GM19035 (cell line): ENCODE data around the gene SLC25A3.
A peak's percentile ranks its signal among the peaks of the same experiment; 100 is the strongest.
"Not testable (repeated sequence)": the region's sequence is repeated elsewhere in the genome, so short reads cannot be mapped to it uniquely, and the experiment has no call there.

Source experiments
- ATAC-seq: cut with Tn5 transposase; IDR thresholded peaks from one replicate; pipeline ENCODE4 v1.9.1; 2021; ENCODE audit not compliant: unreplicated experiment

The SLC25A3 gene

DNA sequence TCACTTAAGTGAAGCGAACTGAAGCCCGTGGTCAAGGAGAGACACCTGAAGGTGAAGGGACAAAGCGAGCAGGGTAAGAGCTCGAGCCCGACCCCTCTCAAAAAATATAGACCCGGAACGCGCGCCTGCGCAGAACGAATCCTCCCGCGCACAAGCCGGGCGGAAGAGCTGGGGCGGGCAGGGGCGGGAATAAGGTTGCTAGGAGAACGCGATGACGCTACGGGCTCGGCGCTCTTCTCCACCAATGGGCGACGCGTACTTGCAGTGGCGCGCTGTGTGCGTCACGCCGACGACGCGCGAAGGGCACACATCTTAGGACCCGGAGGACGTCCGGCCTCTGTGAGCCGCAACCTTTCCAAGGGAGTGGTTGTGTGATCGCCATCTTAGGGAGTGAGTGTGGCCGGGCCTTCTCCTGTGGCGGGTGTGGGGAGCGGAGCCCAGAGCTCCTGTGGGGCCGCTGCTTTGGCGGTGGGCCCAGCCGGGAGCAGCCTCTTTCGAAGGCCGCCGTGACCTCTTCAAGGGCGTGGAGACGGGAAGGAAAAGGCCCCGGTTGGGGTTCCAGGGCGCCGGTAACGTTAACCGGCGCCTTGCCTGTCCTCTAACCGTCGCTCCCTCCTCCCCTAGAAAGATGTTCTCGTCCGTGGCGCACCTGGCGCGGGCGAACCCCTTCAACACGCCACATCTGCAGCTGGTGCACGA is at the start of gene SLC25A3:
TSS of gene SLC25A3 (plus strand) at position 336 of the 699 bp plus-strand sequence. CDS start at position 629, 293 bp downstream.
- peak; percentile 99 for ATAC-seq

DNA sequence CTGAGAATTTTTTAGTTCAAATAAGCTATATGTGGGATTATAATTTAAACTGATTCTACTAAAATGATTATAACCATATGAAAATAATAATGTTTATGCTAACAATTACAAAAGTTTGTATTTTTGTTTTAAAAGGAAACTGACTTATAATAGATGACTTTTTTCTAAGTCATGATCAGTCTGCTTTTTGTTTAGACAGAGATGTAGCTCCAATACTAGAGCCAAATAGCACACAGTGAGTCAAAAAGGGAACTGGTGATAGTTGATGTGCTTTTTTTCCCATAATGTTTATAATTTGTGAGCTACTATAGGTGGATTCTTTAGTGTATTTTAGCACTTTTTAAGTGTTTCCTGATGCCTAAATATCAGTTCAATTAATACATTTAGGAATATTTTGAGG is 49.8 kb upstream of the SLC25A3 start:
- no peak for ATAC-seq

DNA sequence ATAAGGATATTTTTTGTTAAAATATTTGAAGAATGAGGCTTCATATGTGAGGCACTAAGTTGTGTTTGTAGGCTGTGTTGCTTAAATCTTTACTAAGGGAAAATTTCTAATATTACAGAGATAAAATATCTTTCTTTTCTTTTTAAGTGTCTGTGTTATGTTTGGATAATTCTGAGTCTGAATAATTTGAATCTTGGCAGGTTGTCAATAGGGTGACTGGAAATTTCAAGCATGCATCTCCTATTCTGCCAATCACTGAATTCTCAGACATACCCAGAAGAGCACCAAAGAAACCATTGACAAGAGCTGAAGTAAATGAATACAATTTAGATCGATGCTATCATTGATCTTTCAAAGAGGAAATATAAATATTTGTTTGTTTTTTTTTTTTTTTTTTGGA is 48.7 kb upstream of the SLC25A3 start:
- no peak for ATAC-seq

DNA sequence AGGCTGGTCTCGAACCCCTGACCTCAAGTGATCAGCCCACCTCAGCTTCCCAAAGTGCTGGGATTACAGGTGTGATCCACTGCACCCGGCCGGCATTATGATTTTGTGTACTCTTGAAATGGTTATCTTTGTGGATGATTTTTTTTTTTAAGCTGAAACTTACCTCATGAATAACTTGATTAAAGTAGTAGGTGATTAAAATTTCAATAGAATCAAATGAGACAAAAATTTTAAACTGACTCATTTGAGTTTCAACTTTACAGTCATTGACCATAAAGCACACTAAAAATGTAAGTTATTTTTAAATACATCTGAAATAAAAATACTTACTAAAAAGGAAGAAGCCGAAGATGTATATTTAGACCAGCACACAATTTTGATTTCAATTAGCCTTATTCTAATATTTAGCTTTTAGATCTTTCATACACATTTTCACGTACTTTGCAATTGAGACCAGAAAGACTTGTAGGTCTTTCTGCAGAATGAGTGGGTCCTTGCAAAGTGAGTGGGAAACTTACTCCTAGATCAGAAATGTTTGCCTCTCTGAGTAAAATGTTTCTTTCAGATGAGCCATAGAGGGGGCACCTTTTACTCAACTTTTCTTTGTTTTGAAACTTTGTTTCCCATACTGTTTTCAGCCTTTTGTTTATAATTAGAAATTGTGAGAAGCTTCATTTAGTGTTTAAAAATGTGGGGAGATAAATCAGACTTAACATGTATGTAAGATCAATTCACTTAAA is 43.9 kb upstream of the SLC25A3 start:
- ATAC-seq, result no peak

DNA sequence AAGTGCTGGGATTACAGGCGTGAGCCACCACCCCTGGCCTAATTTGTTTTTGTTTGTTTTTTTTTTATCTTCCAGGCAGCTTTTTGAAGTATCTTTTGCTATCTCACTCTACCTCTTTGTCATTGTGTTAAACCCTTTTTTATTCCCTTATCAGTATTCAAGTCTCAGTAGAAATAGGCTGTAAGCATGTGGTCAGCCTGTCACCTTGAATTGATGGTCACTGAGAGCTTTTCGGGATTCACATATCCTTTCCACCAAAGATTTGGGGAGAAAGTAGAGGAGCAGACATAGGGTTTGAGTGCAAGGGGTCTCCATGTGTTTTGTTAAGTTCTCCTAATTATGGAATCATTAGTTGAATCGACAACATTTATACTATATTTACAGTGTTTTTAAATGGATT is 41.7 kb upstream of the SLC25A3 start:
- ATAC-seq, result no peak

DNA sequence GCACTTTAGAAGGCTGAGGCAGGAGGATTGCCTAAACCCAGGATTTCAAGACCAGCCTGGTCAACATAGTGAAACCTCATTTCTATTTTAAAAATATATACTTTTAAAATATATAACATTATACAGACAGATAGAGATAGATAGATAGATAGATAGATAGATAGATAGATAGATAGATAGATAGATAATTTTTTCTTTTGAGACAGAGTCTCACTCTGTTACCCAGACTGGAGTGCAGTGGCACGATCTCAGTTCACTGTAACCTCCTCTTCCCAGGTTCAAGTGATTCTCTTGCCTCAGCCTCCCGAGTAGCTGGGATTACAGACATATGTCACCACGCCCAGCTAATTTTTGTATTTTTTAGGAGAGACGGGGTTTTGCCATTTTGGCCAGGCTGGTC is 35.4 kb upstream of the SLC25A3 start:
- not testable (repeated sequence) for ATAC-seq

DNA sequence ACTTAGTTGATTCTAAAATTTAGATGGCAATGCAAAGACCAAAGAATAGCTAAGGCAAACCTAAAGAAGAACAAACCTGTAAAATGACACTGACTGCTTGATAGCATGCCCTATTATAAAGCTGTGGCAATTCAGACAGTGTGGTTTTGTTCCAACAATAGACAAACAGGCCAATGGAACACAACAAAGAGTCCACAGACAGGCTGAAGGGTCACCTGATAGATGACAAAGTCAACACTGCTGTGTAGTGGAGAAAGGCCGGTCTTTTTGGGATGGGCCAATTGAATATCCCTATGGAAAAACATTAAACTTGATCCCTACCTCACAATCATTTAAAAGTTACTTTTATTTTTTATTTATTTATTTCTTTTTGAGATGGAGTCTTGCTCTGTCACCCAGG is 33.8 kb upstream of the SLC25A3 start:
- ATAC-seq, result no peak

DNA sequence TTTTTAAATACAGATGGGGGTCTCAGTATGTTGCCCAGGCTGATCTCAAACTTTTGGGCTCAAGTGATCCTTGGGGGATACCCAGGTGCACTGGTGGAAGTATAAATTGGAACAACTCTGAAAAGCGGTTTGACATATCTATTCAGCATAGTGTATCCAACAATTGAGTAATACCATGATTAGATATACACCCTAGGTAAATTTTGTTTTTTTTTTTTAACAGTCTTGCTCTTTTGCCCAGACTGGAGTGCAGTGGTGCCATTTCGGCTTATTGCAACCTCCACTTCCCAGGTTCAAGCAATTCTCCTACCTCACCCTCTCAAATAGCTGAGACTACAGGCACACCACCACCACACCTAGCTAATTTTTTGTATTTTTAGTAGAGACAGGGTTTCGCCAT is 31.6 kb upstream of the SLC25A3 start:
- ATAC-seq, result no peak

DNA sequence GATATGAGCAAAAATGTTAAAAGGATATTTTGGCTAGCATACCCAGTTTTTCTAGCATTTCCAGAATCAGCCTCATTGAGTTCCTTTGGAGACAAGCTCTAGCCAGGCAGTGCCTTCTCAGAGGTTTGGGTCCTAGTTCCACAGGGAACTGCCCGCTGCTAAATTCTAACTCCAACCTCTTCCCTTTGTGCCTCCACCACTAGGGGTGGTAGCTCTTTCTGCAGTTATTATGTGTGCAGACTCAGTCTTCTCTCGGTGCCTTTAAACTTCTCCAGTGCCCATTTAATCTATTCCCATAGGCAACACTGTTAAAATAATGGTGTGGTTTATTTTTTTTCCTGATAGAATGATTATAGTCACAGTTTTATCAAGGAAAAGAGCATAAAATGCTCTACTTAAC is 21.5 kb upstream of the SLC25A3 start:
- ATAC-seq, result no peak

DNA sequence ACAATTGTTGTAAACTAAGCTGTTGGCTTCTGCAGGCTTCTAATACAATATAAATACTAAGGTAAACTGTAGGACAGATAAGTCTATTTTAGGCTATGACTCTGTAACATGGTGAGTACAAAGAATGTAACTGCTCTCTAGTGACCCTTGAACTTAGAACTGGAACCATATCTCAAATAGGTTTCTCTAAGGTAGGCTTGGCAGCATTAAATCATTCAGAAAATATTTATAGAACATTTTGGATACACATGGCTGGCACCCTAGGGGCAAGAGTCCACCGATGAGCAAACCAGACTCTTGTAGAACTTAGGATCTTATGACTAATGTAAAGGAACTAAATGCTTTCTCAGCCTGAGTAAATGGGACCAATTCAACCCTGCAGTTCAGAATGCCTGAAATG is 19.4 kb upstream of the SLC25A3 start:
- ATAC-seq, result no peak

DNA sequence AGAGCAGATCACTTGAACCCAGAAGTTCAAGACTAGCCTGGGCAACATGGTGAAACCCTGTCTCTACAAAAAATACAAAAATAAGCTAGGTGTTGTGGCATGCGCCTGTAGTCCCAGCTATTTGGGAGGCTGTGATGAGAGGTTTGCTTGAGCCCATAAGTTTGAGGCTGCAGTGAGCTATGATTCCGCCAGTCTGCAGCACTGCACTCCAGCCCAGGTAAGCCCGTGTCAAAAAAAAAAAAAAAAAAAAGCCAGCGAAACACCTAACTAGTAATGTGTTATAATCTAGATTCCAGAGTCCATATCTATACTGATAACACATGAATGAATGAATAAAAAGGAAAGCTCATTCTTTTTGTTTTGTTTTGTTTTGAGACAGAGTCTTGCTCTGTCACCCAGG is 18.5 kb upstream of the SLC25A3 start:
- no peak for ATAC-seq

DNA sequence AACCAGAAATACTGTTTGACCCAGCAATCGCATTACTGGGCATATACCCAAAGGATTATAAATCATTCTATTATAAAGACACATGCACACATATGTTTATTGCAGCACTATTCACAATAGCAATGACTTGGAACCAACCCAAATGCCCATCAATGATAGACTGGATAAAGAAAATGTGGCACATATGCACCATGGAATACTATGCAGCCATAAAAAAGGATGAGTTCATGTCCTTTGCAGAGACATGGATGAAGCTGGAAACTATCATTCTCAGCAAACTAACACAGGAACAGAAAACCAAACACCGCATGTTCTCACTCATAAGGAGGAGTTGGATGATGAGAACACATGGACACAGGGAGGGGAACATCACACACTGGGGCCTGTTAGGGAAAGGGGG is 16.7 kb upstream of the SLC25A3 start:
- not testable (repeated sequence) for ATAC-seq

DNA sequence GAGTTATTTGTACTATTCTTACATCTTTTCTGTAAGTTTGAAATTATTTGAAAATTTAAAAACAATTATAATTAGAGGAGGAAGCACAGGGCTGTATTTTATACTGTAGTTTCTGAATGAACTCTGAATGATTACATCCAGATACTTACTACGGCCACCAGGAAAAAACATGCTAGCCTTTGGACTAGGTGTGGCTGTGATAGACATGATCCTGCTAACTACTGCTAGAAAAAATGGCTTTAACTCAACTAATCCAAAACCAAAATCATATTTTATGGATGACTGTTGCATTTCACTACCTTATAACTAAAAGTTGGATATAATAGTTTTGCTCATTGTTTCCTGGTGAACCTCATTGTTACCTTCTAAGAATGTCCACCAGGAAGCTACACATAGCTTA is 15.1 kb upstream of the SLC25A3 start:
- ATAC-seq, result no peak

DNA sequence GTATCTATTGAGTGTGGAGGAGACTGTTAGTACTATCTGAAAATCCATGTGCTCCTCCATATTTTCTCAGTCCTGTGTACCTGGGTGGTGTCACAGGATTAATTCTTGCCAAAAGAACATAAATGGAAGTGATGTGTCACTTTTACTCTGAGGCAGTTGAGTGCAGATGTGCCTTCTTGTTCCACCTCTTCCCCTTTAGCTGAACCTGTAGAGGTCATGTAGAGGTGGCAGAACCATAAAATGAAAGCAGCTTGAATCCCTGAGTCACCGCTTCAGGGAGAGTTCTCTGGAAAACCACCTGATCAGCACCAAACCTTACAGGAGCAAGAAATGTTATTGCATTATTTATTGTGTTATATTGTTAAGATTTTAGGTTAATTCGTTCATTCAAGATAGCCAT is 14.7 kb upstream of the SLC25A3 start:
- no peak for ATAC-seq

DNA sequence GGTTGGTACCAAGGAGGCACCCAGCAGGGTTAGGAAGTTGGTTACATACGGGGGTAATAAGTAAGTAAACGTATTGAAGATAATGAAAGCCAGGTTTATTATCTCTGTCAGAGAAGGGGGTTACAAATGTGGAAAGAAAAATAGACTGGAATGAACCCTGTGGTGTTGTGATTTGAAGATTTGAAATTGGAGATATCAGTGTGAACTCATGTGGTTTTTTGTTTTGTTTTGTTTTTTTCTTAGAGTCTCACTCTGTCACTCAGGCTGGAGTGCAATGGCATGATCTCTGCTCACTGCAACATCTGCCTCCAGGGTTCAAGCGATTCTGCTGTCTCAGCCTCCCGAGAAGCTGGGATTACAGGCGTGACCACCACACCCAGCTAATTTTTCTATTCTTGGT is 14.1 kb upstream of the SLC25A3 start:
- no peak for ATAC-seq

DNA sequence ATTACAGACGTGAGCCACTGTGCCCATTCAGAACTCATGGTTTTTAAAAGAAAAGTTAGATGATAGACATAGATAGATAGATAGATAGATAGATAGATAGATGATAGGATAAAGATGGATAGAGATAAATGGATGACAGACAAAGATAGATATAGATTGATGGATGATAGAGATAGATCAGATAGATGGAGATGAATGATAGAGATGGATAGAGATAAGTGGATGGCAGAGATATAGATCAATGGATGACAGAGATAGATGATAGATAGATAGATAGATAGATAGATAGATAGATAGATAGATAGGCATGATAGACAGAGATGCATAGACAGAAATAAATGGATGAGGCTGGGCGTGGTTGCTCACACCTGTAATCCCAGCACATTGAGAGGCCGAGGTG is 13.7 kb upstream of the SLC25A3 start:
- no peak for ATAC-seq

DNA sequence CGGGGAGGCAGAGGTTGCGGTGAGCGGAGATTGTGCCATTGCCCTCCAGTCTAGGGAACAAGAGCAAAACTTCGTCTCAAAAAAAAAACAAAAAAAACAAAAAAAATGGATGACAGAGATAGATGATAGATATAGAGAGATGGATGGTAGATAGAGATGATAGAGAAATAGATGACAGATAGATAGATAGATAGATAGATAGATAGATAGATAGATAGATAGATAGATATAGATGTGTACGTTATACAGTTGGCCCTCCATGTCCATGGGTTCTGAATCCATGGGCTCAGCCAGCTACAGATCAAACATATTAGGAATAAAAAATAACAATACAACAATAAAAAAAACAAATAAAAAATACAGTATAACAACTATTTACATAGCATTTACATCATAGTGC is 12.8 kb upstream of the SLC25A3 start:
- ATAC-seq, result no peak

DNA sequence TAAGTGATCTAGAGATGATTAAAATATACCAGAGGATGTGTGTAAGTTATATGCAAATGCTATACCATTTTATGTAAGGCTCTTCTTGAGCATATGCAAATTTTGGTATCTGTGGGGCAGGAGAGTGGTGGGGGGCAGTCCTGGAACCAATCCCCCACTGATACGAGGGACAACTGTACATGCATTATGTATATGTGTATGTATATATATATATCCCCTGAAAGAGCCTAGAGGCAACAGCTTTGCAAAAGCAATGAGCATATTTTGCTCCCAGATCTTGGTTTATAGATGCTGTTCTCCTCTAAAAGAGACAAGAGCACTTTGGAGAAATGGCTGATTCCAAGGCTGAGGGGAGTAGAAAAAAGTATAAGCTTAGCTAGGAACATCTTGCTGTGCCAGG is 12.4 kb upstream of the SLC25A3 start:
- no peak for ATAC-seq

DNA sequence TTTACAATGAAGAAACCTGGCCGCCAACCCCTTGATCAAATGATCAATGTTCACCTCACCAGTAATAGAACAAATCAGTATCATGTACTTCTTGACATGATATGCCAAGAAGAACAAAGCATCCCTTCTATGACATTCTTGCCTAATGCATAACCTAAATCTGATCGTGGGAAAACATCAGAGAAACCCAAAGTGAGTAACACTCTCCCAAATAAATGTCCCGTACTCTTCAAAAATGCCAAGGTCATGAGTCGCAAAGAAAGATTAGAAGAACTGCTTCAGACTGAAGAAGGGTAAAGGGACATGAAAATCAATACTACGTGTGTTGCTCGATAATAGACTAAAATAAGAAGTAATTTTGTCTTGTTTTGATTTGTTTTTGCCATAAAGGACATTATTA is 11.4 kb upstream of the SLC25A3 start:
- no peak for ATAC-seq

DNA sequence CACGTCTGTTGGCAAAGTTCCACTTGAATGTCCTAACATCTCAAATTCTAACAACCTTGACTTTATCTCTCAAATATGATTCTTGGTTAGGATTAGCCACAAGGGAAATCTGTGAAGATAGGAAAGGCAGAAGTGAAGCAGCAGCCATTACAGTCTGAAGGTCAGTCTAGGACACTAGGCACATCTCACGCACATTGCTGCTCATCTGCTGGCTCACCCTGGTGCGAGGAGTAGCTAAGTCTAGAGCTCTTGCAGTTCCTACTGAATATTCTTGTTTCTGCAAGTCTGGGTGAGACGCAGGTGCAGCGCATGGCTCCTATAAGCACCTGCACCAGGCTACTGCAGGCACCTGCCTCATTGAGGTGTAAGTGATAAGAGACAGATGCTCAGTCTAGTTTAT is 6.4 kb upstream of the SLC25A3 start:
- no peak for ATAC-seq

DNA sequence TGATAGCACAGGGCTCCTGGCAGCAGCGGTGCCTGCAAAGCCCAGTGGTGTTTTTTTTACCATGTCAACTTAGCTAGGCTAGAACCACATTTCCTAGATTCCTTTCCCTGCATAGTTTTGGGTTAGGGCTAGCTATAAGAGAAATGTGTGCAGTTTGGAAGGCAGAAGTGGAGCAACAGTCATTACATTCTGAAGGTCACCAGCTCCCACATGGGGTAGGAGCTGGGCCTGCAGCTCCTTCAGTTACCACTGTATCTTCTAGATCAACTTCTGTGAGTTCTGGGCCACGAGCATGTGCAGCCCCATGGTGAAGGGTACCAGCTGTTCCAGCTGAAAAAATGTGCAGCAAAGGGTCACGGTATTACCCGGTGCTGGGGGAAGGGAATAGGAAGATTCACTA is 2.3 kb upstream of the SLC25A3 start:
- no peak for ATAC-seq

DNA sequence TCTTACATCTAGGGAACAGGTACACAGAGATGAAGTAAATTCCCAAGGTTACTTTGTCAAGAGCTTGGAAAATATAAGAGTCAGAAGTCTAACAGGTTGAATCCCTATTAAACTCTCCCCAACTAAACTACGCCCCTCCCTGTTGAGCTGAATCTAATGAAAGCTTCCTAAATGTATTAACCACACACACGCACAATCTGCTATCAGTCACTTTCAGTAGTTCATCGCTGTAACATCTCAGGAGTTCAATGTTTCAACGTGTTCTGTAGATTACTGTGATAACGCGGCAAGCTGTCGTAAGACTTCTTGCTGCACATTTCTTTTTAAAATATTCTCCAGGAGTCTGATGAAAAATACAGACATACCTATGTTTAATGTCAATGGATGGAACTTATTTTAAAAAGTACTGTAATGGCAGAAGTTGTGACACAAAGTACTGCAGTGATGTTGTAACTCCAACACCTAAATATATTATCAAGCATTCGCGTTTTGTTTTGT is 612 bp upstream of the SLC25A3 start:
- ATAC-seq, result peak; percentile 0
